Astrocyte of the cerebellum (primary cell): ENCODE data around the gene CDC34.

Experiments
- DNase-seq: peaks from one replicate; pipeline ENCODE4 v3.0.0-alpha.2; 2011; ENCODE audit warnings: low read depth
- H3K4me3 ChIP-seq: 2 replicates; pipeline ENCODE4 v1.5.1; 2011; ENCODE audit warnings: mild to moderate bottlenecking, low read depth, low read length, moderate library complexity
- CTCF ChIP-seq: IDR thresholded peaks from 2 replicates; pipeline ENCODE4 v1.5.1; 2012; ENCODE audit warnings: low read length, low read depth, moderate library complexity, mild to moderate bottlenecking; ENCODE audit errors: missing control alignments
- in situ Hi-C: cut with HindIII; loops from 2 replicates; pipeline ENCODE4 v1.10.0; 2017; ENCODE audit warnings: low sequenced_read_pairs

The CDC34 gene

DNA sequence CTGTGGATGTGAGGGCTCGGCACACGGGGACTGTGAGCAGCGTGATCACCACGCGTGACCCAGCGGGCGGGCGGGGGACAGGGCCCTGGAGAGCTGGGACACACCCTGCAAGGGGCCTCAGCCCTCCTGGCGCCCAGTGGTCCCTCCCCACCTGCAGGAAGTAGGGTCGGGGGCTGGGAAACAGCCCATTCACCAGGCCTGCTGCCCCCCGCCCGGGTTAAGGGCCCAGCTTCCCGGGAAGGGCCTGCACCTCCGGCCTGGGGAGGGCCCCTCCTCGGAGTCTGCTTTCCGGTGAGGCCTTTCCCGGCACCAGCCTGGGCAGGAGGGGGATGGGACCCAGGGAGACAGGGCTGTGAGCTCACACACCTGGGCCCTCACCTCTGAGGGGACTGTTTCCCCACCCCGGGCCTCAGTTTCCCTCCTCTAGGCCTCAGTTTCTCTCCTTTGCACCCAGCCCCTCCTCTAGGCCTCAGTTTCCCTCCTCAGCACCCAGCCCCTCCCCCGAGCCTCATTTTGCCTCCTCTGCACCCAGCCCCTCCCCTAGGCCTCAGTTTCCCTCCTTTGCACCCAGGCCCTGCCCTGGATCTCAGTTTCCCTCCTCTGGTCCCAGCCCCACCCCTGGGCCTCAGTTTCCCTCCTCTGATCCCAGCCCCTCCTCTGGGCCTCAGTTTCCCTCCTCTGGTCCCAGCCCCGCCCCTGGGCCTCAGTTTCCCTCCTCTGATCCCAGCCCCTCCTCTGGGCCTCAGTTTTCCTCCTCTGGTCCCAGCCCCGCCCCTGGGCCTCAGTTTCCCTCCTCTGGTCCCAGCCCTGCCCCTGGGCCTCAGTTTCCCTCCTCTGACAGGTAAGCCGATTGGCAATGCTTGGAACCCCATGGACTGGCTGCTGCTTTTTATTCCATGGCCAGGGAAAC lies 37.1 kb upstream of the CDC34 start:
- H3K4me3 ChIP-seq, result no peak overlapping the region
- TF ChIP-seq CTCF, result no peak
- no peak for DNase-seq
- in situ Hi-C loops, result no loop called here

GRCh38 chr19:495081-495401 lies 36.5 kb upstream of the CDC34 start:
- TF ChIP-seq CTCF, result no peak
- H3K4me3 ChIP-seq, result no peak overlapping the region
- DNase-seq, result no peak
- in situ Hi-C loops, result no loop called here

GRCh38 chr19:495402-496111 lies 36.0 kb upstream of the CDC34 start:
- in situ Hi-C loops, result no loop called here

DNA sequence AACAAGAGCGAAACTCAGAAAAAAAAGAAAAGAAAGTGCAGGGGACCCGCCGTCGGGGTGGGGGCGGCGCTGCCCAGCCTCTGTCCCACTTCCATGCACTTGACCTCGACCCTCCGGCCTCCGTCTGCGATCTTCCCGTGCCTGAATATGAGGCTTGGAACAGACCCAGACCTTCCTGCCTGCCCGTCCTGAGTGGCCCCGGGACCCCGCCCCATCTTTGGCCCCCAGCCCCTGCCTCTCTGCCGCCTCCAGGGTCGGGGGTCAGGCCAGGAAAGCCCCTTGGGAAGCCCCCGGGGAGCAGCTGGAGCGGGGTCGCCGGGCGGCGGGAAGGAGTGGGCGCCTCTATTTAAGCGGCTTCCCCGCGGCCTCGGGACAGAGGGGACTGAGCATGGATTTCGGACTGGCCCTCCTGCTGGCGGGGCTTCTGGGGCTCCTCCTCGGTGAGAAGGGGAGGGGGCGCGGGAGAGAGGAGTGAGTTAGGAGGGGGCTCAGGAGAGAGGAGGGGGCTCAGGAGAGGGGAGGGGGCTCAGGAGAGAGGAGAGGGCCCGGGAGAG lies 35.4 kb upstream of the CDC34 start, which contains the start of gene MADCAM1:
TSS of gene MADCAM1 (plus strand) at position 375 of the 554 bp plus-strand sequence. CDS start at position 389, 14 bp downstream.
- no peak for TF ChIP-seq CTCF
- H3K4me3 ChIP-seq, result no peak within 1 kb of the TSS
- no peak for DNase-seq
- in situ Hi-C loops, result no loop called here

More at GRCh38 chr19:495402-496111, 36.0 kb upstream of the CDC34 start:
- peak; percentile 77 for TF ChIP-seq CTCF
- no peak for DNase-seq
- H3K4me3 ChIP-seq, result no peak overlapping the region

DNA sequence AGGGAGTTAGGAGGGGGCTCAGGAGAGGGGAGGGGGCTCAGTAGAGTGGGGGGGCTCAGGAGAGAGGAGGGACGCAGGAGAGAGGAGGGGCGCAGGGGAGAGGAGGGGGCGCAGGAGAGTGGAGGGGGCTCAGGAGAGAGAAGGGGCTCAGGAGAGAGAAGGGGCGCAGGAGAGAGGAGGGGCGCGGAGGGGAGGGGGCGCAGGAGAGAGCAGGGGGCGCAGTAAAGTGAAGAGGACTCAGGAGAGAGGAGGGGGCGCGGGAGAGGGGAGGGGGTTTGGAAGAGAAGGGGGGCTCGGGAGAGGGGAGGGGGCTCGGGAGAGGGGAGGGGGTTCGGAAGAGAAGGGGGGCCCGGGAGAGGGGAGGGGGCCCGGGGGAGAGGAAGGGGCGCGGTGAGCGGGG lies 34.6 kb upstream of the CDC34 start:
- no peak overlapping the region for H3K4me3 ChIP-seq
- no peak for DNase-seq
- in situ Hi-C loops, result no loop called here
- no peak for TF ChIP-seq CTCF

GRCh38 chr19:497491-497868 lies 34.1 kb upstream of the CDC34 start:
- TF ChIP-seq CTCF, result no peak
- H3K4me3 ChIP-seq, result no peak overlapping the region
- no peak for DNase-seq
- in situ Hi-C loops, result no loop called here
